GM21825 (cell line): Measurements from ENCODE around the gene SRSF6.
"Not testable (repeated sequence)": the region's sequence is repeated elsewhere in the genome, so short reads cannot be mapped to it uniquely, and the experiment has no call there.

Experiments used
- ATAC-seq: cut with Tn5 transposase; IDR thresholded peaks from one replicate; pipeline ENCODE4 v1.9.1; 2021; ENCODE audit warnings: mild to moderate bottlenecking, moderate library complexity; ENCODE audit not compliant: unreplicated experiment

The SRSF6 gene

GRCh38 chr20:43457640-43458421, at the start of gene SRSF6:
Gene SRSF6 (plus strand): TSS chr20:43457896. CDS start chr20:43458034, 138 bp downstream.
- peak; percentile 88 for ATAC-seq

- no peak for ATAC-seq
Measured at GRCh38 chr20:43408848-43409576, 48.7 kb upstream of the SRSF6 start.

- ATAC-seq, result no peak
Measured at GRCh38 chr20:43409577-43409913, 48.2 kb upstream of the SRSF6 start.

GRCh38 chr20:43415661-43416430, 41.9 kb upstream of the SRSF6 start:
- ATAC-seq, result no peak

GRCh38 chr20:43416591-43417228, 41.0 kb upstream of the SRSF6 start:
- ATAC-seq, result no peak

GRCh38 chr20:43420192-43420591, 37.5 kb upstream of the SRSF6 start:
- no peak for ATAC-seq

- ATAC-seq, result not testable (repeated sequence)
Measured at GRCh38 chr20:43420913-43421312, 36.8 kb upstream of the SRSF6 start.

- ATAC-seq, result no peak
Measured at GRCh38 chr20:43426172-43426571, 31.5 kb upstream of the SRSF6 start.

GRCh38 chr20:43430265-43431133, 27.2 kb upstream of the SRSF6 start:
- no peak for ATAC-seq

- ATAC-seq, result no peak
Measured at GRCh38 chr20:43431134-43431519, 26.6 kb upstream of the SRSF6 start.

GRCh38 chr20:43432498-43432897, 25.2 kb upstream of the SRSF6 start:
- no peak for ATAC-seq

GRCh38 chr20:43433250-43433854, 24.3 kb upstream of the SRSF6 start:
- ATAC-seq, result no peak

GRCh38 chr20:43434565-43434964, 23.1 kb upstream of the SRSF6 start:
- ATAC-seq, result no peak

GRCh38 chr20:43438578-43439316, 18.9 kb upstream of the SRSF6 start:
- no peak for ATAC-seq

GRCh38 chr20:43440531-43440930, 17.2 kb upstream of the SRSF6 start:
- ATAC-seq, result no peak

GRCh38 chr20:43442282-43442880, 15.3 kb upstream of the SRSF6 start:
- no peak for ATAC-seq

GRCh38 chr20:43444107-43444506, 13.6 kb upstream of the SRSF6 start:
- ATAC-seq, result no peak

- ATAC-seq, result no peak
Measured at GRCh38 chr20:43446361-43446879, 11.3 kb upstream of the SRSF6 start.

- ATAC-seq, result not testable (repeated sequence)
Measured at GRCh38 chr20:43448431-43448747, 9.3 kb upstream of the SRSF6 start.
